Gastrocnemius medialis (tissue), 4 donors: ENCODE results near the gene PRKCE.

ENCODE experiments used
- CTCF ChIP-seq, 5 experiments: fragments of 450-650 bp in 3 of 5; fragments of 200-600 bp in 2 of 5; sonication (generic) in 2 of 5; IDR thresholded peaks in 4 of 5; conservative IDR thresholded peaks in 1 of 5; 1 replicate in 4 of 5; 2 replicates in 1 of 5; pipeline ENCODE4 v1.5.1; 2016 to 2019; ENCODE audit warnings: antibody characterized with exemption in 5 of 5, mild to moderate bottlenecking in 3 of 5, moderate library complexity in 3 of 5
- POLR2A ChIP-seq, 2 donors: fragments of 450-650 bp; IDR thresholded peaks; one replicate each; pipeline ENCODE4 v1.6.1; 2017; ENCODE audit warnings: antibody characterized with exemption in 2 of 2, mild to moderate bottlenecking in 2 of 2, moderate library complexity in 2 of 2

DNA sequence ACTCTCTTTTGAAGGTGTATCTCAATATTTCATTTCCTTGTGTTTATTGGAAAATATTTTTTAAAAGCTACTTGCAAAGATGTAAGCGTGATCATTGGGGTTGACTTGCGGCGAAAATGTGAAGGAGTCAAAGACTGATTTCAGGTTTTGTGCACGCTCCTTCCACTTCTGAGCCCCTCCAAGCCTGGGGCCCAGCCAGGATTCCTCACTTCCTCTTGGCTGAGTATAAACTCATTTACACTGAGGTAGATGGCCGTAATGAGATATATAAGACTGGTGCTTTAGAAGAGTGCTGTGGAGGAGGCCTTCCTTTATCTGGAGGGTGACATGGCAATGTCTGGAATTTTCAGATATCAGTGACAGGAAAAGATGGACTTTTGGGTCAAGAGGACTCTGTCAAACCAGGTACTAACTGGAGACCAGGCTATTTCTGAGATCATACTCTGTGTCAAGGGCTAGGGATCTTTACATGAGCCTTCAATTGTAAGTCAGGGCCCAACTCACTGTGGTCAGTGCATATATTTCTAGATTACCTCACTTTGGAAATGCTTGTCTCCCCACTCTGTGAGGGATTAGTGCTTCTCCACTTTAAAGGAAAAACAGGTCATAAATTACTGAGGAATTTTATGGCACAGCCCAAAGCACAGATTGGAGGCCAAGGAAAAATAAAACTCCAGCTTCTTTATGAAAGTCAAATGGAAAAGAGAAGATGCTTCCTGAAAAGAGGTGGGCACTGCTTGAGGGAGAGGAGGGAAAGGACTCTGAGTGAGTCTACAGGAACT is 22.8 kb downstream of the PRKCE start:
- TF ChIP-seq CTCF (IDR thresholded peaks at IDR 0.05 in 4 of 5, conservative IDR thresholded peaks at IDR 0.05 in 1 of 5) (no peak), POLR2A (IDR thresholded peaks at IDR 0.05) (no peak)
